PFSK-1 (cell line): ENCODE data around the gene EFCAB6.

ENCODE experiments used
- FOXP2 ChIP-seq: optimal IDR thresholded peaks from 2 replicates; pipeline ENCODE3; 2011; ENCODE audit warnings: borderline replicate concordance, control low read depth, inconsistent platforms; ENCODE audit not compliant: insufficient read depth; ENCODE audit errors: extremely low read length, extremely low read depth
- POLR2AphosphoS5 ChIP-seq: IDR thresholded peaks from 2 replicates; pipeline ENCODE4 v1.6.1; 2012; ENCODE audit warnings: low read depth, mild to moderate bottlenecking, control low read depth, low read length, moderate library complexity
- REST ChIP-seq, 2 experiments: IDR thresholded peaks; 2 replicates each; pipeline versions ENCODE4 v1.6.1 to v1.8.0; 2011 to 2012; ENCODE audit warnings: low read depth in 2 of 2, low read length in 2 of 2, control low read depth in 1 of 2, inconsistent platforms in 1 of 2, mild to moderate bottlenecking in 1 of 2, moderate library complexity in 1 of 2; ENCODE audit not compliant: insufficient read depth in 1 of 2
- SIN3A ChIP-seq: IDR thresholded peaks from 2 replicates; pipeline ENCODE4 v1.6.1; 2012; ENCODE audit warnings: mild to moderate bottlenecking, low read length, moderate library complexity, borderline replicate concordance; ENCODE audit not compliant: insufficient read depth
- TAF1 ChIP-seq: IDR thresholded peaks from 2 replicates; pipeline ENCODE4 v1.6.1; 2012; ENCODE audit warnings: low read length, control low read depth, borderline replicate concordance; ENCODE audit not compliant: insufficient read depth

DNA sequence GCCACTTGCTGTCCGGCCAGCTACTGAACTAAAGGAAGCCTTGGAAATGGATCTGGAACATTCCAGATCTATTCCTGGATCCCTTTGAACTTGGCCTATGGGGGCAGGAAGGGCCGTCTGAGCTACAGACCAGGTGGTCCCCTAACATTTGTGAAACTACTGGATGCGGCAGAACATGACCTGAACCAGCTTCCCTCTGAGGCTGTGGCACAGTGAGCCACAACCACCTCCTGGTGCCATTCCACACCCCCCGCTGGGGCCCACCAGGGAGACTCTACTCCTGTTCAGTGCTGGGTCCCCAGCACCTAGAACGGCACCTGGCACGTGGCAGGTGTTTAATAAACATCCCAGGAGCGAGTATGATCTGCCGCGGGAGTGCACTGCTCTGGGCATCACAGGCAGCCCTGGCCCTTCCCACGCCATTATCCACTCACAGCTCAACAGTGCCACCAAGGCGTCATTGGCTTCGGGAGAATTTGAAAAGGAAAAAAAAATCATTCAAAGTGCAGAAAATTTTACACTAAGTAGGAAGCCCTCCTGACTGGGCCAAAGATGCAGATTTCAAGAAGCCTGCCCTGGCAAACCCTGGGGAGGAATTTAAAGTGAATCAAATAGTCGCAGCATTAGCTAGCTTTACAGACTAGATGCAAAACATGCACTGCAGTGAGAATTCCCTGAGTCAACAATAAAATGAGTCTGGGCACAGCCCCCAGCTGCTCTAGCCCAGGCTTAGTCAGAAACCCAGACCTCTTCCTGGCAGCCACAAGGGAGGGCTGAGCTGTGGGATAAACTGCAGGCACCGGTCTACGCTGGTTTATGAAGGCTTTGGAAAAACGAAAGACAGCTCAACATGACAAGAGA lies 14.3 kb upstream of the EFCAB6 start:
- TF ChIP-seq REST (IDR thresholded peaks at IDR 0.05; ENCODE audit: insufficient read depth in 1 of 2, low read depth in 2 of 2, low read length in 2 of 2) (no peak), POLR2AphosphoS5 (no peak), SIN3A (no peak), TAF1 (no peak), FOXP2 (no peak)
